Measurements from ENCODE around the gene ACKR4. TPM values are rescaled to one million over a fixed set of nuclear protein-coding genes. Genes with fewer than 3 reads are reported as not detected.
"Not testable (repeated sequence)": the region's sequence is repeated elsewhere in the genome, so short reads cannot be mapped to it uniquely, and the experiment has no call there.

Gene ACKR4
- polyA plus RNA-seq, 1 experiment = 26.7 TPM

GRCh38 chr3:132554437-132554836 lies 42.6 kb upstream of the ACKR4 start:
- no peak for TF ChIP-seq CTCF (IDR thresholded peaks at IDR 0.05; ENCODE audit: insufficient read depth, low read depth, low read length)
- no peak overlapping the region for H3K4me3 ChIP-seq (ENCODE audit: low read depth, low read length)
- no peaks in the 10 kb centered on the region for H3K27me3 ChIP-seq (ENCODE audit: control insufficient read depth, insufficient read depth, low read length)
- POLR2A ChIA-PET = no interaction called here
- CTCF ChIA-PET = interaction anchor here (1.7 kb wide), 1 partner anchor 18 kb away, joined by 3 read pairs; no protein-coding TSS in a partner anchor
- H3K36me3 ChIP-seq (ENCODE audit: control insufficient read depth, insufficient read depth, low read length) = no peaks in the 10 kb centered on the region
- DNase-seq (ENCODE audit: low read depth) = no peak

- ChIA-PET POLR2A (no interaction called here), CTCF (interaction anchor here (1.7 kb wide), 1 partner anchor 19 kb away, joined by 3 read pairs; no protein-coding TSS in a partner anchor)
- H3K27me3 ChIP-seq (ENCODE audit: control insufficient read depth, insufficient read depth, low read length) = no peaks in the 10 kb centered on the region
- no peaks in the 10 kb centered on the region for H3K36me3 ChIP-seq (ENCODE audit: control insufficient read depth, insufficient read depth, low read length)
- DNase-seq (ENCODE audit: low read depth) = no peak
- no peak for TF ChIP-seq CTCF (IDR thresholded peaks at IDR 0.05; ENCODE audit: insufficient read depth, low read depth, low read length)
- no peak overlapping the region for H3K4me3 ChIP-seq (ENCODE audit: low read depth, low read length)
These were observed 41.6 kb upstream of the ACKR4 start for GRCh38 chr3:132555306-132556035.

- CTCF ChIA-PET = interaction anchor here (1.7 kb wide), 1 partner anchor 20 kb away, joined by 3 read pairs; no protein-coding TSS in a partner anchor
- POLR2A ChIA-PET; H3K36me3 ChIP-seq (ENCODE audit: control insufficient read depth, insufficient read depth, low read length); DNase-seq (ENCODE audit: low read depth); H3K27me3 ChIP-seq (ENCODE audit: control insufficient read depth, insufficient read depth, low read length); H3K4me3 ChIP-seq (ENCODE audit: low read depth, low read length): not testable (repeated sequence)
These were observed 41.1 kb upstream of the ACKR4 start for GRCh38 chr3:132556036-132556386.

- H3K4me3 ChIP-seq (ENCODE audit: low read depth, low read length) = no peak overlapping the region
- no peak for DNase-seq (ENCODE audit: low read depth)
- H3K27me3 ChIP-seq (ENCODE audit: control insufficient read depth, insufficient read depth, low read length) = no peaks in the 10 kb centered on the region
- POLR2A ChIA-PET = no interaction called here
- no peak for TF ChIP-seq CTCF (IDR thresholded peaks at IDR 0.05; ENCODE audit: insufficient read depth, low read depth, low read length)
- H3K36me3 ChIP-seq (ENCODE audit: control insufficient read depth, insufficient read depth, low read length) = no peaks in the 10 kb centered on the region
- CTCF ChIA-PET = interaction anchor here (1.3 kb wide), 1 partner anchor 17 kb away, joined by 3 read pairs; no protein-coding TSS in a partner anchor
These were observed 40.4 kb upstream of the ACKR4 start for GRCh38 chr3:132556508-132557159.

- POLR2A ChIA-PET = no interaction called here
- no peak for DNase-seq (ENCODE audit: low read depth)
- no peaks in the 10 kb centered on the region for H3K36me3 ChIP-seq (ENCODE audit: control insufficient read depth, insufficient read depth, low read length)
- TF ChIP-seq CTCF (IDR thresholded peaks at IDR 0.05; ENCODE audit: insufficient read depth, low read depth, low read length) = no peak
- H3K4me3 ChIP-seq (ENCODE audit: low read depth, low read length) = no peak overlapping the region
- H3K27me3 ChIP-seq (ENCODE audit: control insufficient read depth, insufficient read depth, low read length) = no peaks in the 10 kb centered on the region
- CTCF ChIA-PET = no interaction called here
These were observed 36.1 kb upstream of the ACKR4 start for GRCh38 chr3:132561003-132561402.
